HG02571 (cell line): ENCODE results near the gene ZNF70.

Source experiments
- ATAC-seq: cut with Tn5 transposase; IDR thresholded peaks from one replicate; pipeline ENCODE4 v1.9.1; 2021; ENCODE audit warnings: mild to moderate bottlenecking, moderate library complexity; ENCODE audit not compliant: unreplicated experiment

The ZNF70 gene

DNA sequence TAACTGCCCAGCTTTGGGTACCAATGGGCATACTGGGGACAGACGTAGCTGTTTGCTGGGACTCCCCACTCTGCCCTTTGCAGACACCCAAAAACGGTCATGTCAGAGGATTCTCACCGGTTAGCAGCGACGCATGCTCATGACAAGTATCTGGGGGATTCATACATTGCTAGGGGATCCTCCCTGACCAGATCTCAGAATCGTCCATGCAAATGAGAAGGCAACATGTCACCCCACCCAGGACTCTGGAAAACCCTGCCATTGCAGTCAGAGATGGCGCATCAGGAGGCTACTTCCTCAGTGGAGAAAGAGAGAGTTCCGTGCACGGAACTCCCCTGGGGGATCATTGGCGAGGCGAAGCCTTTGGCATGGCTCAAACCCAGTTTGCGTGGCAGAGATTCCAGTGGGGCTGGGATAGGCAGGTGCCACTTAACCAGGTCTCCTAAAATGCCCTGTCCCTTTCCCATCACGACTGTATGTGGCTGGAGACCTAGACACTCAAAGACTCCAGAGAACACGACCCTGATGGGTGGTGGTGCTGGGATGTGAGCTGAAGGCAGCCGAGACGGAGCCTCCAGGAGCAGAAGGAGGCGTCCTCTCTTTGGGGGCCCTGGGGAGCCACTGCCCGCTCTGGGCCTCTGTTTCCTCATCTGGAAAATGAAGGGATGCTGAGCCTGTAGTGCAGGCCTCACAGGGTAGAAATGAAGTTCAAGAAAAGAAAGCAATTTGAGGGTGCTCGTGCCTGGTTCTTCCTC lies 55.2 kb downstream of the ZNF70 start:
- ATAC-seq = no peak

DNA sequence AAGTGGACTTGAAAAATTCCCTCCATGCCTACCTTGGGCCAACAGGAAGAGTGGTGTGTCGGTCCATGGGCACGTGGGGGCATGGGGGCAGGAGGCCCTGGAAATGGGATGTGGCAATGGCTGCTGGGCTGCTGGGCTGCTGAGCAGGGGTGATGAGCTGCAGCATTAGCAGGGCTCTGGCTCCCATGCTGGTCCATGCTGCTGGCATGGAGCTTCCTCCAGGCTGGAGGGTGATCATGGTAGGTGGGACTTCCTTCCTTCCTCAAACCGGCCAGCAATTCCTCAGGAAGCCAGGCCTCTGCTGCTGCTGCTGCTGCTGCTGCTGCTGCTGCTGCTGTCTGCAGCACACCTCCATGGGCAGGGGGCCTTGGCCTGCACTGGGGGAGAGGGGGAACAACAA lies 55.8 kb downstream of the ZNF70 start:
- no peak for ATAC-seq

DNA sequence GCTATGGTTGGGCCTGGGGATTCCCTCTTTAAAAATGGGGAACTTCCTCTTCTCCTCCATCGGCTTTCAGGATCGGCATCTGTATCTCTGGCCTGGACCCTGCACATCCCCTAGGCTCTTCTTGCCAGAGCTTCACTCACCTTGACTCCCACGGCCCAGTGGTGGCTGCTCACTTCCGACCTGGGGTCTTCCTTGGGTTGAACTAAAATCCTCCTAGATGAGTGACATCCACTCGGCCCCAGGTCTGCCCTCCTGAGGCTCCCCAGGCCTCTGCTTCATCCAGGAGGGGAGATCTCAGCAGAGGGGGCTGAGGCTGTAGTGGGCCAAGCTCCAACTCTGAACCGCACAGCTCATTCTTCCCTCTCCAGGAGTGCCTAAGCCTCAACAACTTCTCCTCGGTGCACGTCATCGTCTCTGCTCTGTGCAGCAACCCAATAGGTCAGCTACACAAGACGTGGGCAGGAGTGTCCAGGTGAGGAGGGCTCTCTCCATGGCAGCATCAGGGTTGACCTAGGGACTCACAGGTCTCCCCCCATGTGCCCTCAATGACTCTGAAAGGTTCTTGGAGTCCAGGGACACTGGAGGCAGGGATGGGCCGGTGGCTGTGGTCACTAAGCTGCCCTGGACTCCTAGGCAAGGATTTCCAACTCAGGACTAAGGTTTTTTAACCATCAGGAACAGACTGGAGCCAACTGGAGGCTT lies 56.8 kb downstream of the ZNF70 start:
- ATAC-seq = no peak

DNA sequence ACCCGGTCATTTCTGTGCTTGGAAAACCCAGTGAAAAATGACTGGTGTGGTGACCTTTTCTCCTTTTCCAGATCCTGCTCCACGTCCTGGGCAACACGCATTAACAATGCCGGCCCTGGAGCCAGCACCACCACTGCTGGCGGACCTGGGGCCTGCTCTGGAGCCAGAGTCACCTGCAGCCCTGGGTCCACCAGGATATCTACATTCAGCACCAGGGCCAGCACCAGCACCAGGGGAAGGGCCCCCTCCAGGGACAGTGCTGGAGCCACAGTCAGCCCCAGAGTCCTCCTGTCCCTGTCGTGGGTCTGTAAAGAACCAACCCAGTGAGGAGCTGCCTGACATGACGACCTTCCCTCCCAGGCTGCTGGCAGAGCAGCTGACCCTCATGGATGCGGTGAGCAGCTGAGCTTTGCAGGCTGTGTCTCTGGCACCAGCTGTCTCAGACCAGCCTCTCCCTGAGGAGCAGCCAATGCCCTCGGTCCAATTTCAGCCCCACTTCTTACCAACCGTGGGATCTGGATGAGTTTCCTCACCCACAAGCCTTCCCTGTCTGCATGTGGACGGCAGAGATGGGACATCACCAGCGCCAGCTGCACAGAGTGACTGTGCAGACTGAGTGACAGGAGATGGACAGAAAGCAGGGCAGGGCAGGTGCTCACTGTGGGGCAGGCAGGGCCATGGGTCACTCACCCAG lies 58.2 kb downstream of the ZNF70 start:
- ATAC-seq = no peak

DNA sequence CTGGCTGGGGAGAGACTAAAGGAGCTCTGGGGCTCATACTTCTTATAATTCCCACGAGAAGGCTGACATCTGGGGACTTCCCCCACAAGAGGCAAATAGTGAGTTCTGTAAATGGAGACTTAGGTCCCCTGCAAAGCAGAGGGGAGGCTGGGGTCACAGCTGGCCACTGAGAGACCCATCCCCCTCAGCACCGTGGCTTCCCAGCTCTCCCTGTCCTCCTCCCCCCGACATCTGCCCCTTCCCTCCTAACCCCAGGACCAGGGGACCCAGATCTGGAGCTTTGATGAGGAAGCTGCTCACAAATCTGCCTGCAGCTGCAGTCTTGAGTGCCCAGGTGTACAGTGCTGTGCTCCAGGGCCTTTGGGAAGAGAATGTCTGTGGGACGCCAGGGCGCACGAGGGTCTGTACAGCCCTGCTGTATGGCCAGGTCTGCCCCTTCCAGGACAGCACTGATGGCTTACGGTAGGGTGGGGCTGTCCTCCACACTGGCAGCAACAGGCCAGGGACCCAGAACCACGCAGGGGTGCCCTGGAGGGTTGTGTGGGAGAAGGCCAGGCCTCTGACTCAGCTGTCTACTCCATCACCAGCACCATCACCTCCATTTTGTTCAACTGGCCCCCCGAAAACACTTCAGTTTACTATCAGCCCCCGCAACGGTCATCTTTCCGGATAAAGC lies 59.0 kb downstream of the ZNF70 start:
- no peak for ATAC-seq

DNA sequence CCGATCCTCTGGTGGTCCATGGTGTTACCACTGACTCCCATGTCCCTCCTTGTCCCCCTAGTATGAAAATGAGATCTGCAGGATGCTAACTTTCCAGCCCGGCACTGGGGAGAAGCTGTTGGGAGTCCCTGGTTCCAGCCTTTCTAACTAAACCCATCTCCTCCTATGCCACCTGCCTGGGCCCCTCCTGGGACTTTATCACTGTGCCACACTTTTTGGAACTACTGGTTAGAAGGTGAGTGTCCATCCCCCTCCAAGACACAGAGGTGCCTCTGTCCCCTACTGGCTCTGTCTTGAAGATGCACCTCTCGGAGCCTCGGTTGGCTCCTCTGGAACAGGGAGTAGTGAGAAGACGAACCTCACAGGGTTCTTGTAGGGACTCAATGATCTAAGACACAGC lies 60.2 kb downstream of the ZNF70 start, which contains the start of gene RGL4:
Gene RGL4 (plus strand): TSS at position 301 of the 400 bp plus-strand sequence. CDS start 1,018 bp downstream, outside the sequence.
- ATAC-seq = no peak

DNA sequence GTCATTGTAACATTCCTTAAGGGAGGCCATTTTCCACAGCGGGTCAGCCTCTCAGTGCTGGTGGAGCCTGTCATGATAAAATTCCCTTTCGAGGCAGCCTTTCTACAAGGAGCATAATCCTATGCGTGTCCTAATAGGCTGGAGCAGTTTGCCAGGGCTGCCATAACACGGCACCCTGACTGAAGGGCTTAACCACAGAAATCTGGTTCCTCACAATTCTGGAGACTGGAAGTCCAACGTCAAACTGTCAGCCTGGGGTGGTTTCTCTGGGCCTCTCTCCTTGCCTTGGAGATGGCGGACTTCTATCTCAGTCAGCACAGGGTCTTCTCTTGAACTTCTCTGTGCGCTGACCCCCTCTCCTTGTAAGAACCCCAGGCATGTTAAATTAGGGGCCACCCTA lies 61.5 kb downstream of the ZNF70 start:
- ATAC-seq = no peak
